Upper lobe of right lung (tissue), 1 donor: ENCODE measurements around the gene ZNF215. TPM values are rescaled to one million over a fixed set of nuclear protein-coding genes. Genes with fewer than 3 reads are reported as not detected.

ENCODE experiments used
- ATAC-seq: fragments of 200-7000 bp; cut with Tn5 transposase; one replicate; pipeline ENCODE4 v1.9.1; 2020; ENCODE audit warnings: mild to moderate bottlenecking, moderate library complexity
- DNase-seq: peaks from one replicate; pipeline ENCODE4 v3.0.0-alpha.2; 2020
- H3K27ac ChIP-seq: fragments of 200-600 bp; one replicate; pipeline ENCODE4 v1.8.0; 2022
- H3K27me3 ChIP-seq: fragments of 200-600 bp; one replicate; pipeline ENCODE4 v1.8.0; 2022; ENCODE audit warnings: mild to moderate bottlenecking
- H3K36me3 ChIP-seq: fragments of 200-600 bp; one replicate; pipeline ENCODE4 v1.8.0; 2022
- H3K4me1 ChIP-seq: fragments of 200-600 bp; one replicate; pipeline ENCODE4 v1.8.0; 2022
- H3K4me3 ChIP-seq: fragments of 200-600 bp; one replicate; pipeline ENCODE4 v1.8.0; 2022; ENCODE audit warnings: mild to moderate bottlenecking
- H3K9me3 ChIP-seq: fragments of 200-600 bp; one replicate; pipeline ENCODE4 v1.8.0; 2022
- intact Hi-C: fragments of 100-400 bp; cut with DNase I; formaldehyde crosslinking; loops from one replicate; pipeline ENCODE4 v1.11.0; 2022
- total RNA-seq: library from RNA; stranded (reverse); fragmentation: NEBNext Ultra II Directional; extraction: Animal tissue kit (Norgen Biotek cat#: 25700); gene quantifications from one replicate; pipeline ENCODE4 v1.2.1, GENCODE V29; 2021
- TF ChIP-seq, protein P1 (sequence below): fragments of 200-600 bp; IDR thresholded peaks from one replicate; pipeline ENCODE4 v1.8.0; 2022; ENCODE audit warnings: antibody characterized with exemption
- donor health status: DM: no; HTN: yes; CAD: no; lungs with severe emphysema.

ZNF215 gene
- total RNA-seq, 1 donor from 2014 or later = 2.4 TPM

DNA sequence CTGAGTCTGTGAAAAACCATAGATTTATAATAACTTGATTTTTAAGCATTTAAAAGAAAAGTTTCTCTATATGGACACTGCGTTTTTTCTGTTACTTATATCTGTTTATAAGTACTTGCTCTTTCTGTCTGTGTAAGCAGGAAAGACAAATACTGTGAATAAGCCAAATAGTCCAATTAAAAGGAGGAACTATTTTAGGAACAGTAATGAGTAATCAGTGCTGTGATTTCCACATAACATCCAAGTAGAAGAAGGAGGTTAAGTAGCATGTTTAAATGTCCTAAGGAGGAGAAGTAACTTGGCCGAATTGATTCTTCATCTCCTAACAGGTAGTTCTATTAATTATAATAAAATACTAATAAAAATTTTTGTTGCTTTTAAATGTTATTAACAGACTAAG lies 53.1 kb downstream of the ZNF215 start:
- Histone ChIP-seq H3K4me3 (no peak overlapping the region), H3K27me3 (no peaks in the 10 kb centered on the region), H3K36me3 (no peaks in the 10 kb centered on the region), H3K4me1 (no peaks in the 10 kb centered on the region), H3K9me3 (no peaks in the 10 kb centered on the region), H3K27ac (no peak overlapping the region)
- no peak for ATAC-seq
- intact Hi-C loops = no loop called here
- TF ChIP-seq, protein P1, sequence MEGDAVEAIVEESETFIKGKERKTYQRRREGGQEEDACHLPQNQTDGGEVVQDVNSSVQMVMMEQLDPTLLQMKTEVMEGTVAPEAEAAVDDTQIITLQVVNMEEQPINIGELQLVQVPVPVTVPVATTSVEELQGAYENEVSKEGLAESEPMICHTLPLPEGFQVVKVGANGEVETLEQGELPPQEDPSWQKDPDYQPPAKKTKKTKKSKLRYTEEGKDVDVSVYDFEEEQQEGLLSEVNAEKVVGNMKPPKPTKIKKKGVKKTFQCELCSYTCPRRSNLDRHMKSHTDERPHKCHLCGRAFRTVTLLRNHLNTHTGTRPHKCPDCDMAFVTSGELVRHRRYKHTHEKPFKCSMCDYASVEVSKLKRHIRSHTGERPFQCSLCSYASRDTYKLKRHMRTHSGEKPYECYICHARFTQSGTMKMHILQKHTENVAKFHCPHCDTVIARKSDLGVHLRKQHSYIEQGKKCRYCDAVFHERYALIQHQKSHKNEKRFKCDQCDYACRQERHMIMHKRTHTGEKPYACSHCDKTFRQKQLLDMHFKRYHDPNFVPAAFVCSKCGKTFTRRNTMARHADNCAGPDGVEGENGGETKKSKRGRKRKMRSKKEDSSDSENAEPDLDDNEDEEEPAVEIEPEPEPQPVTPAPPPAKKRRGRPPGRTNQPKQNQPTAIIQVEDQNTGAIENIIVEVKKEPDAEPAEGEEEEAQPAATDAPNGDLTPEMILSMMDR = no peak
- no peak for DNase-seq

DNA sequence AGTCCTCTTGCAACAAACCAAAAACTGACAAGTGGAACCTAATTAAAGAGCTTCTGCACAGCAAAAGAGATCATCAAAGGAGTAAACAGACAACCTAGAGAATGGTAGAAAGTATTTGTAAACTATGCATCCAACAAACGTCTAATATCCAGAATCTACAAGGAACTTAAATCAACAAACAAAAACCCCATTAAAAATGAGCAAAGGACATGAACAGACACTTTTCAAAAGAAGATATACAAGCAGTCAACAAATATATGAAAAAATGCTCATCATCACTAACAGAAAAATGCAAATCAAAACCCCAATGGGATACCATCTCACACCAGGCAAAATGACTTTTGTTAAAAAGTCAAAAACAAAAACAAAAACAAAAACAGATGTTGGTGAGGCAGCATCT lies 60.3 kb downstream of the ZNF215 start:
- DNase-seq (no peak), ATAC-seq (no peak)
- intact Hi-C loops = no loop called here
- Histone ChIP-seq H3K4me3 (no peak overlapping the region), H3K27me3 (no peaks in the 10 kb centered on the region), H3K9me3 (peaks cover 4% of the 10 kb centered on the region), H3K27ac (no peak overlapping the region), H3K36me3 (no peaks in the 10 kb centered on the region), H3K4me1 (no peaks in the 10 kb centered on the region)
- TF ChIP-seq, protein P1 = no peak

DNA sequence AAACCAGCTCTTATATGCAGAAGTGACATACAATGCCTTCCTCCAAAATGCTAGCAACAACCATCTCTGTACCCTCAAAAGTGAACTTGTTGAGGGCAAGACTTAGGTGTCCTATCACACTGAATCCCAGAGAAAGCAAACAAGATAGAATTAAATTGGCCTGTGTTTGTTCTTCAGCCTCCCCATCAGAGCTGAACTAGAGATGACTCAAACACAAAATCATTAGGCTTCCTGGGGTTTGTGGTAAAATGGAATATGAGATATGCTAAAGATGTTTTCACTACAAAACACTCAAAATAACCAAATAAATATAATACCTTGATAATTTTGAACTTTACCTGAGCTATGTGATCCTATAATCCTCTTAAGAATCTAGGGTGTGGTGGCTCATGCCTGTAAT lies 62.3 kb downstream of the ZNF215 start:
- intact Hi-C loops = no loop called here
- H3K4me3 ChIP-seq = no peak overlapping the region
- ATAC-seq = no peak

DNA sequence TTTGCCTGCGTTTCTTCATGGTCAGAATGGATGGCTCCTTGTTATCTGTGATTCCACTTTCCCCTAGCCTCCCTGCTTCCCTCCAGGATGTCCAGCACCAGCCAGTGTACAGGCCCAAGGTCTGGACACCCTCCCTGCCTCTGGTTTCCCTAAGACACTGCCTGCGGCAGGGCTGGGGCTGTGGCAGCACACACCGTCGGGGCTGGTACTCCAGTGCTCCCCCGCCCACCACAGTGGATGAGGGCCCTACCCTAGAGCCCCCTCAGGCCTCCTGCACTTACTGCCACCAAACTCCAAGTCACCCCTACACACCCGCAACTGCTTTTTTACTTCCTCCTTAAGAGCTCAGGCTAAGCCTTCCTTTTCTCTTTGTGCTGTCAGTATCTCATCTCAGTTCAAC lies 65.0 kb downstream of the ZNF215 start:
- no peak overlapping the region for H3K4me3 ChIP-seq
- DNase-seq = no peak
- intact Hi-C loops = no loop called here
- ATAC-seq = no peak
- TF ChIP-seq, protein P1 = no peak
- no peaks in the 10 kb centered on the region for H3K27me3 ChIP-seq
- H3K36me3 ChIP-seq = no peaks in the 10 kb centered on the region
- peaks cover 4% of the 10 kb centered on the region for H3K9me3 ChIP-seq
- H3K27ac ChIP-seq = no peak overlapping the region
- no peaks in the 10 kb centered on the region for H3K4me1 ChIP-seq

More for the DNA sequence above, 62.3 kb downstream of the ZNF215 start:
- Histone ChIP-seq H3K36me3 (no peaks in the 10 kb centered on the region), H3K27me3 (no peaks in the 10 kb centered on the region), H3K27ac (no peak overlapping the region), H3K4me1 (no peaks in the 10 kb centered on the region), H3K9me3 (peaks cover 4% of the 10 kb centered on the region)
- no peak for DNase-seq
- TF ChIP-seq, protein P1 = no peak

DNA sequence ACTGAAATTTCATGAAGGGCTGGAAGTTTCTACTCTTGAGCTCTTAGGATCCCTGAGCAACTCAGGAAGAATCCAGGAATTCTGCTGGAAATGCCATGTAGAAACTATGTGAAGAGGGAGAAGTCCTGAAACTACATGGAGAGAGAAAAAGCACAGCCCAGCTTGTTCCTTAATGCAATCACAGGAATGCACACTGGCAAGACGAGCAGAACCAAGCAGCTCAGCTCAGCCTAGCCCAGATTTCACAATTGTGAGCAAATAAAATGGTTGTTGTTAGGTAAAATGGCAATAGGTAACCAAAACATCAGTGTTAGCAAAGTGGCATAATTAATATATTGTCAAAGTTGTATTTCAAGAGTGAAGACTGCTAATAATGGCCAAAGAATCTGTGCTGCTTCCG lies 65.8 kb downstream of the ZNF215 start:
- intact Hi-C loops = no loop called here
- H3K36me3 ChIP-seq = no peaks in the 10 kb centered on the region
- no peaks in the 10 kb centered on the region for H3K27me3 ChIP-seq
- no peak overlapping the region for H3K27ac ChIP-seq
- no peak for DNase-seq
- no peaks in the 10 kb centered on the region for H3K4me1 ChIP-seq
- TF ChIP-seq, protein P1 = no peak
- ATAC-seq = no peak
- H3K4me3 ChIP-seq = no peak overlapping the region
- no peaks in the 10 kb centered on the region for H3K9me3 ChIP-seq
